Measurements from ENCODE around the gene GIGYF2. TPM values are rescaled to one million over a fixed set of nuclear protein-coding genes. Genes with fewer than 3 reads are reported as not detected.

GIGYF2 gene
- total RNA-seq, 1 donor from 2014 or later, result 70.3 TPM

Other genes with a start within 250 kb of the GIGYF2 start
- not detected in 2 replicates for gene ALPI, start 241.2 kb upstream of the GIGYF2 start, total RNA-seq
- 0.65 TPM in 1 of 2 replicates, not detected in the other for gene ECEL1, start 209.5 kb upstream of the GIGYF2 start, total RNA-seq
- not detected in 2 replicates for gene PRSS56, start 176.9 kb upstream of the GIGYF2 start, total RNA-seq
- not detected in 2 replicates for gene CHRND, start 171.2 kb upstream of the GIGYF2 start, total RNA-seq
- gene CHRNG, start 157.6 kb upstream of the GIGYF2 start, total RNA-seq, result not detected in 2 replicates
- 2.3 and 3.4 TPM in 2 replicates for gene TIGD1, start 146.8 kb upstream of the GIGYF2 start, total RNA-seq
- gene EIF4E2, start 146.6 kb upstream of the GIGYF2 start, total RNA-seq, result 60.0 and 179 TPM in 2 replicates
- 7.5 and 26.9 TPM in 2 replicates for gene EFHD1, start 63.7 kb upstream of the GIGYF2 start, total RNA-seq
- gene KCNJ13, start 79.2 kb downstream of the GIGYF2 start, total RNA-seq, result 0.20 TPM in 1 of 2 replicates, not detected in the other
- 0.69 and 2.1 TPM in 2 replicates for gene SNORC, start 172.9 kb downstream of the GIGYF2 start, total RNA-seq

Measured in renal cortical epithelial cell (primary cell).